GM20000 (cell line): Measurements from ENCODE around the gene FBXW5.

Experiments used
- DNase-seq: peaks from one replicate; pipeline ENCODE4 v3.0.0; 2012; ENCODE audit warnings: low spot score
- TF ChIP-seq, protein P1 (sequence below): IDR thresholded peaks from 2 replicates; pipeline ENCODE4 v1.5.1; 2012; ENCODE audit warnings: mild to moderate bottlenecking, control low read depth; ENCODE audit errors: extremely low read depth, missing control alignments

Gene FBXW5

DNA sequence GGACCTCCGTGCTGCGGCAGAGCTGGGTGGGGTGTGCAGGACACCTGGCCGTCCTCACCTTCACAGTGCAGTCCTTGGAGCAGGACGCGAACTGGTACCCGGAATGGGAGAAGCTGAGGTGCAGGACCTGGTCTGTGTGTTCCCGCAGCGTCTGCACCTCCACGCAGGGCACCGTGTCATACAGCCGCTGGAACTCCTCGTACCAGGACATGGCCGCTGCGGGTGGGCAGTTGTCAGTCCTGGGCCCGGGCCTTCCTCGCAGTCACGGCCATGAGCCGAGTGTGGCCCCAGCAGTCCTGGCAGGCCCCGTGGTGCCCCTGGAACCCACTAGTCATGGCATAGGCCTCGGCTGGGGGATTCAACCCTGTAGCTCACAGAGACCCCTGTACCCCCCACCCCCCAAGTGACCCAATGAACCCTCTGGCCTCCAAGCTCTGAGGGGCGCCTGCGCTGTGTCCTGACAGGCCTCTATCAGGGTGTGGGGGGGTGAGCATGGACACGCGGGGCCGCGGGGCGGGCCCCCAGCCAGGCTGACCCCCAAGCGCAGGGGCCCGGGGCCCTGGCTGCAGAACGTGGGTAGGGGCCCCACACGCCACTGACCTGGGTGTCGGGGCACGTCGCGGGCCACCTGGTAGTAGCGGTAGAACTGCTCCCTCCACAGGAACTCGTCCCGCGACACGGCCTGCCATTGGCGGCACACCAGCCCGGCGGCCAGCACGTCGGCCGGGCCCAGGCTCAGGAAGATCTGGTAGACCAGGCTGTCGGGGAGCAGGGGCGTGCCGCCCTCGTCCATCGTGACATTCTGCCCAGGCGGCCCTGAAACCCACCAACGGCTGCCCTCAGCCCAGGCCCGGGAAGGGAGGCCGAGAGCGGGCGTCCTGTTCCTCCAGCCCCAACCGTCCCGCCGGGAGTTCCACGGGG is 987 bp downstream of the FBXW5 start:
- TF ChIP-seq, protein P1, sequence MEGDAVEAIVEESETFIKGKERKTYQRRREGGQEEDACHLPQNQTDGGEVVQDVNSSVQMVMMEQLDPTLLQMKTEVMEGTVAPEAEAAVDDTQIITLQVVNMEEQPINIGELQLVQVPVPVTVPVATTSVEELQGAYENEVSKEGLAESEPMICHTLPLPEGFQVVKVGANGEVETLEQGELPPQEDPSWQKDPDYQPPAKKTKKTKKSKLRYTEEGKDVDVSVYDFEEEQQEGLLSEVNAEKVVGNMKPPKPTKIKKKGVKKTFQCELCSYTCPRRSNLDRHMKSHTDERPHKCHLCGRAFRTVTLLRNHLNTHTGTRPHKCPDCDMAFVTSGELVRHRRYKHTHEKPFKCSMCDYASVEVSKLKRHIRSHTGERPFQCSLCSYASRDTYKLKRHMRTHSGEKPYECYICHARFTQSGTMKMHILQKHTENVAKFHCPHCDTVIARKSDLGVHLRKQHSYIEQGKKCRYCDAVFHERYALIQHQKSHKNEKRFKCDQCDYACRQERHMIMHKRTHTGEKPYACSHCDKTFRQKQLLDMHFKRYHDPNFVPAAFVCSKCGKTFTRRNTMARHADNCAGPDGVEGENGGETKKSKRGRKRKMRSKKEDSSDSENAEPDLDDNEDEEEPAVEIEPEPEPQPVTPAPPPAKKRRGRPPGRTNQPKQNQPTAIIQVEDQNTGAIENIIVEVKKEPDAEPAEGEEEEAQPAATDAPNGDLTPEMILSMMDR: no peak
- peak; percentile 84 for DNase-seq

GRCh38 chr9:136942881-136943230 is 1.7 kb downstream of the FBXW5 start:
- TF ChIP-seq, protein P1: no peak
- DNase-seq: no peak

DNA sequence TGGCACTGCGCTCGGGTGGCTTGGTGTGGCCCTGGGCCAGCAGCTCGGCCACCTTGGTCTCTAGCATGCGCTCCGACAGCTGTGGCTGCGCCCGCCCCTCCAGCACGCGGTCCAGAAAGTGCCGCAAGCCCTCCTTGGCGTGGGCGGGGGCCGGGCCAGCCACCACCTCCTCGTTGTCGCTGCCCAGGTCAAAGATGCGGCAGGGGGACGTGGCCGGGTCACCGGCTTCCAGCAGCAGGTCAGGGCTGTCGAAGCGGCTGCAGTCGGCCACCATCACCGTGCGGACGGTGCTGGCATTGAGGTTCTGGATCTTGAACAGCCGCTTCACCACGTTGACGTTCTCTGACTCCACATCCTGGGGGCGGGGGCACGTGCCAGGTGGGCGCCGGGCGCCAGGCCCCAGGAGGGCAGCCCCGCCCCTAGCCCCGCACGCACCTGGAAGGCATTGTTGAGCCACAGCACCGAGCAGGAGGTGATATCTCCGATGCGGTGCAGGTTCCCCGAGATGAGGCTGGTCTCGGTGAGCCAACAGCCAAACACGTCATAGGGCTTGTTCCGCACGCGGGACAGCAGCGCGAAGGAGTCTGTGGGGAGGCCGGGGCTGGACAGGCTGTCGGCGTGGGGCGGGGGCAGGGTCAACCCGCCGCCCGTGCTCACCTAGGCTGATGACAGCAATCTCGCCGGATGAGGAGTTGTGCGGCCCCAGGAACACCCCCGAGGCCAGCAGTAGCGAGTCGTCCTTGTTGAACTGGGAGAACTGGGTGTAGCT is 2.2 kb downstream of the FBXW5 start:
- TF ChIP-seq, protein P1: no peak
- DNase-seq: no peak

DNA sequence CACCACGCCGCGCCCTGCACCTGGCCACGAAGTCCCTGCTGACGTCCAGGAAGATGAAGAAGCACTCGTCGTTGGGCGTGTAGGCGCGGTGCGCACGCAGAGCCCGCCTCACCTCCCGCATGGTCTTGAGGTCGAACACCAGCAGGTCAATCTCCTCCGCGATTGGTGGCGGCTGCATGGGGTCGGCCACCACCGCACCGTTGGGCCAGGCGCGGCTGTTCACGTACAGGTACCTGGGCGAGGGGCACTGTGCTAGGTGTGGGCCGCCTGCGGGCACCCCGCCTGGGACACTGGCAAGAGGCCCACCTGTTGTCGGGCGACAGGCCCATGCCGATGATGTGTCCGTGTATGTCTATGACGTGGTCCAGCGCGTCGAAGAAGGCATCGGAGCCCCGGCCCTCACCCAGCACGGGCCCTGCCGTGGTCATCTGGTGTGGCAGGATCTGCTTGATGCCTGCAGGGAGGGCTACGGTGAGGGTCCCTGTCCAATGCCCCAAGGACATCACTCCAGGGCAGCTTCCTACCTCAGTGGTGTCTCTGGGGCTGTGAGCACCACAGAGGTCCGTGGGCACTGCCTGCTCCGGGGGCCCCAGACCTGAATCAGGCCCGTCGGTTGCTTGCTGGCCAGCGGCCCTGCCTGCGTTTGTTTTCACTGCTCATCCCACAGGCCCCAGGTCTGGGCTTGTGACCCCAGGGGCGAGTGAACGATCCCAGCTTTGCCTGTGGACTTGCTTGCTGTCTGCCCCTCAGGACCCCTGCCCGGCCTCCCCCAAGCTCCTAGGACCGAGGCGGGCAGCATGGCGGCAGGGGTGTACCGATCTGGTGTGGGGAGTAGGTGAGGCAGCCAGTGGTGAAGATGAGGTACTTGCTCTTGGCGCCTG is 3.1 kb downstream of the FBXW5 start:
- TF ChIP-seq, protein P1: no peak
- DNase-seq: no peak

DNA sequence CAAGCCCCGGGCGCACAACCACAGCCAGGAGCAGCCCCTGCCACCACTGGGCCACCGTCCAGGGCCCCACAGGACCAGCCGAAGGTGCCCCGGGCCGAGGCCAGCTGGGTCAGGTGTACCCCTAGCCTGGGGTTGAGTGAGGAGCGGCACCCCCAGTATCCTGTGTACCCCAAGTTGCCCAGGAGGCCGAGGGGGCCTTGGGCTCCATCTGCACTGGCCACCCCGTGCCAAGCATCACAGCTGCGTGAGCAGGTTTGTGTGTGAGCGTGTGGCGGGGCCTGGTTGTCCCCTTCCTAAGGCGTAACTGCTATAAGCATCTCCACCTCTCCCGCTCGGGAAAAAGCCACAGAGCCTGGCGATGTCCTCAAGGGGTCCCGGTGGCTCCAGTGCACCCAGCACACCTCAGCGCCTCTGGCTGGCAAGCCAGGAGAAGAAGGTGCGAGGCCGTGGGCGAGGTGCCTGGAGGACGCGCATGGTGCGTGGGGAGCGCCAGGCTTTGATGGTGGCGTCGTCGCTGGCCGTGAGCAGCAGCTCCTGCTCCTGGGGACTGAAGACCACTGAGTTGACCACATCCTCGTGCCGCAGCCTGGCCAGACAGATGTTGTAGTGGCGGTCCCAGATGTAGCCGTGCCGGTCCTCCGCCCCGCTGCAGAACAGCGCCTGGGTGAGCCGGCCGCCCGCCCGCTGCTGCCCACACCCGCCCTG is 3.9 kb downstream of the FBXW5 start:
- DNase-seq: no peak
- TF ChIP-seq, protein P1: no peak

DNA sequence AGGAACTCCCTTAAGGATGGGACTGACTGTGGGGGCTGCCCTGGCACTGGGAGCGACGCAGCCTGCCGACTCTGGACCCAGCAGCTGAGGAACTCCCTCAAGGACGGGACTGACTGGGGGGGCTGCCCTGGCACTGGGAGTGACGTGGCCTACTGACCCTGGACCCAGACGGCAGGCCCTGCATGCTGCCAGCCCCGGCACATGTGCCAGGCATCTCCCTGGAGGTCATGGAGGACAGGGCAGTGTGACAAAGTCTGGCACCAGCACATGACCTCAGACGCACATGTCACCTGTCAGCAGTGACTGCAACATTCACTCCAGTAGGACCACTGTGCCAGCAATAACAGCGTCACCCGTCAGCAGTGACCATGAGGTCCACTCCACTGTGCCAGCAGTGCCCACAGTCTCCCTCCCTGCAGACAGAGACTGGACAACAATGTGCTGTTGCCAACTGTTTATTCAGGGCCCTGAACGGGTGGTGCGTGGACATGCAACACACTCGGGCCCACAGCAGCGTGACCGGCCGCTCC is 4.5 kb downstream of the FBXW5 start:
- TF ChIP-seq, protein P1: no peak
- DNase-seq: no peak
